H1 (cell line): ENCODE measurements around the gene IZUMO2. TPM values are rescaled to one million over a fixed set of nuclear protein-coding genes. Genes with fewer than 3 reads are reported as not detected.

Experiments used
- ASH2L ChIP-seq: fragments of 200-600, 300-600 bp; sonication (generic); IDR thresholded peaks from one replicate; pipeline ENCODE4 v1.7.1; 2017; ENCODE audit warnings: low read length
- CHD2 ChIP-seq: IDR thresholded peaks from 2 replicates; pipeline ENCODE4 v1.6.1; 2012; ENCODE audit warnings: low read length, improper control_type of control experiment
- CTBP2 ChIP-seq: IDR thresholded peaks from 2 replicates; pipeline ENCODE4 v1.7.0; 2011; ENCODE audit warnings: borderline replicate concordance, mild to moderate bottlenecking, moderate library complexity, mixed read lengths, low read length; ENCODE audit not compliant: insufficient read depth, insufficient read length
- E2F6 ChIP-seq: IDR thresholded peaks from 2 replicates; pipeline ENCODE4 v1.6.1; 2012; ENCODE audit warnings: inconsistent platforms
- JUN ChIP-seq: IDR thresholded peaks from 2 replicates; pipeline ENCODE4 v1.6.1; 2011; ENCODE audit warnings: low read depth, mild to moderate bottlenecking, improper control_type of control experiment, low read length
- KDM4A ChIP-seq: IDR thresholded peaks from one replicate; pipeline ENCODE4 v1.7.1; 2012; ENCODE audit warnings: low read depth, mild to moderate bottlenecking, moderate library complexity, low read length, inconsistent platforms; ENCODE audit not compliant: severe bottlenecking
- KDM5A ChIP-seq: fragments of 200-600 bp; IDR thresholded peaks from 2 replicates; pipeline ENCODE4 v1.7.1; 2012; ENCODE audit warnings: mild to moderate bottlenecking, low read length, inconsistent platforms, mixed read lengths
- RBBP5 ChIP-seq: IDR thresholded peaks from 2 replicates; pipeline ENCODE4 v1.7.1; 2012; ENCODE audit warnings: low read depth, mild to moderate bottlenecking, inconsistent platforms, low read length, moderate library complexity, borderline replicate concordance
- RXRA ChIP-seq: IDR thresholded peaks from 2 replicates; pipeline ENCODE4 v1.6.1; 2011; ENCODE audit warnings: low read depth, mild to moderate bottlenecking, low read length, moderate library complexity; ENCODE audit not compliant: insufficient read depth
- SAP30 ChIP-seq: fragments of 300-600 bp; sonication (generic); IDR thresholded peaks from 2 replicates; pipeline ENCODE4 v1.7.1; 2012; ENCODE audit warnings: low read length, moderate library complexity, mild to moderate bottlenecking, inconsistent platforms; ENCODE audit not compliant: insufficient read depth, insufficient replicate concordance
- SIRT6 ChIP-seq: IDR thresholded peaks from one replicate; pipeline ENCODE4 v1.7.1; 2012; ENCODE audit warnings: low read length, inconsistent platforms
- SP1 ChIP-seq: IDR thresholded peaks from 2 replicates; pipeline ENCODE4 v1.6.1; 2011; ENCODE audit warnings: low read depth, low read length
- SP2 ChIP-seq: IDR thresholded peaks from 2 replicates; pipeline ENCODE4 v1.6.1; 2012; ENCODE audit warnings: mild to moderate bottlenecking, low read length, inconsistent platforms
- SP4 ChIP-seq: IDR thresholded peaks from 2 replicates; pipeline ENCODE4 v1.6.1; 2012; ENCODE audit warnings: low read length, inconsistent platforms
- TCF12 ChIP-seq: IDR thresholded peaks from 2 replicates; pipeline ENCODE4 v1.6.1; 2011; ENCODE audit warnings: low read depth, mild to moderate bottlenecking, low read length
- TEAD4 ChIP-seq: IDR thresholded peaks from 2 replicates; pipeline ENCODE4 v1.6.1; 2012; ENCODE audit warnings: low read depth, low read length, inconsistent platforms, mixed read lengths
- polyA plus RNA-seq, 7 experiments: library from polyadenylated mRNA; depleted of rRNA in 3 of 7; stranded (reverse) in 5 of 7; unstranded in 2 of 7; fragments of >200 nt in 5 of 7; fragments of 200-250 nt in 2 of 7; gene quantifications; 1 replicate in 5 of 7; 2 replicates in 1 of 7; 4 replicates in 1 of 7; pipeline versions ENCODE4 v1.2.1 to v1.2.3, GENCODE V29; 2011 to 2013; ENCODE audit warnings: missing spikeins in 2 of 7, mixed read lengths in 2 of 7
- total RNA-seq: library from RNA; stranded (reverse); fragmentation: NEBNext Ultra II Directional; extraction: Animal tissue kit (Norgen Biotek cat#: 25700); gene quantifications from 2 replicates; pipeline ENCODE4 v1.2.1, GENCODE V29; 2021
- TF ChIP-seq, protein P1 (sequence below), 3 experiments: IDR thresholded peaks; 1 replicate in 2 of 3; 2 replicates in 1 of 3; pipeline versions ENCODE4 v1.5.1 to v1.6.1; 2011; ENCODE audit warnings: low read length in 3 of 3, mild to moderate bottlenecking in 3 of 3, inconsistent platforms in 2 of 3, low read depth in 1 of 3, moderate library complexity in 1 of 3; ENCODE audit not compliant: insufficient read depth in 1 of 3; ENCODE audit errors: control extremely low read depth in 1 of 3
- TF ChIP-seq, protein P2 (sequence below): IDR thresholded peaks from 2 replicates; pipeline ENCODE4 v1.6.1; 2012; ENCODE audit warnings: inconsistent platforms

The IZUMO2 gene
- total and polyA plus RNA-seq, 2 of the 8 experiments (the other 6 are each of a cell fraction or from before 2014, with no cell fraction given) = 1.7 to 1.9 TPM

DNA sequence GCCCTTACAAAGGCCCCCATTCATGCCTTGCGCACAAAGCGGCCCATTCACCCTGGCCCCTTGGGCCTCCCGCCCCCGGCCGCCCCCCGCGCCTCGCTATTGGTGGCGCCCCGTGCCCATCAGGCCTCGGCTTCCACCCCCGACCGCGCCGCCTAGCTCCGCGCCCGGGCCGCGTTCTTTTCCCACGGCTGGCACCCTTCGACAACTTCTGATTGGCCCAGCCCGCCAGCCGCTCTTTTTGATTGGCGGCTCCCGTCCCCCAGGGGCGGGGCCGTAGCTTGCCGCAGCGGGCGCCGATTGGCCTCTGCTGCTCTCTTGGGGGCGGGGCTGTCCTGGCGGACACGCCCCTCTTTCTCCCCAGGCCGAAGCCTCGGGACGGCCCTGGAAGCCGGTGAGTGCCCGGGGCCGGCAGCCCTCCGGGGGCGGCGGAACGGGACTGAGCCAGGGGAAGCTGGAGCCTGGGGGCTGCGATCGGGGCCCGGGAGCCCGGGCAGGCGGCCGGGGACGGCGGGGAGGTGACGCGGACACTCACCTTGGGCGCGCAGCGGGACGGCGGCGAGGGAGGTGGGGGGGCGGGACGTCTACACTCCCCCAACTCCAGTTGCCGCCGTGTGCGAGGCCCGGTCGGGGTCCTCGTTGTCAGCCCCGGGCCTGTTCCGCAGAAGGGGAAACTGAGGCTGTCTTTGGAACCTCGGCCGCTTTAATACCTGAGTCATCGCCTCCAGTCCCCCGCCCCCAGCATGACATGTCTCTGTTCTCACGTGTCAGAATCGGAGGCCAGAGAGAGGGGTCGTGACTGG, 40.4 kb upstream of the IZUMO2 start, which contains the start of gene MYH14 (continued):
- TF ChIP-seq SP1 (peak; percentile 92), KDM5A (no peak), CHD2 (peak; percentile 79), SP2 (peak; percentile 60), TCF12 (no peak), RBBP5 (no peak), RXRA (no peak), KDM4A (peak; percentile 53), ASH2L (peak; percentile 43), JUN (no peak), CTBP2 (no peak), SIRT6 (no peak), SP4 (peak; percentile 97), TEAD4 (no peak), SAP30 (no peak), E2F6 (peak; percentile 49)
- TF ChIP-seq, protein P1, sequence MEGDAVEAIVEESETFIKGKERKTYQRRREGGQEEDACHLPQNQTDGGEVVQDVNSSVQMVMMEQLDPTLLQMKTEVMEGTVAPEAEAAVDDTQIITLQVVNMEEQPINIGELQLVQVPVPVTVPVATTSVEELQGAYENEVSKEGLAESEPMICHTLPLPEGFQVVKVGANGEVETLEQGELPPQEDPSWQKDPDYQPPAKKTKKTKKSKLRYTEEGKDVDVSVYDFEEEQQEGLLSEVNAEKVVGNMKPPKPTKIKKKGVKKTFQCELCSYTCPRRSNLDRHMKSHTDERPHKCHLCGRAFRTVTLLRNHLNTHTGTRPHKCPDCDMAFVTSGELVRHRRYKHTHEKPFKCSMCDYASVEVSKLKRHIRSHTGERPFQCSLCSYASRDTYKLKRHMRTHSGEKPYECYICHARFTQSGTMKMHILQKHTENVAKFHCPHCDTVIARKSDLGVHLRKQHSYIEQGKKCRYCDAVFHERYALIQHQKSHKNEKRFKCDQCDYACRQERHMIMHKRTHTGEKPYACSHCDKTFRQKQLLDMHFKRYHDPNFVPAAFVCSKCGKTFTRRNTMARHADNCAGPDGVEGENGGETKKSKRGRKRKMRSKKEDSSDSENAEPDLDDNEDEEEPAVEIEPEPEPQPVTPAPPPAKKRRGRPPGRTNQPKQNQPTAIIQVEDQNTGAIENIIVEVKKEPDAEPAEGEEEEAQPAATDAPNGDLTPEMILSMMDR (IDR thresholded peaks at IDR 0.05; ENCODE audit: control extremely low read depth in 1 of 3, insufficient read depth in 1 of 3, low read depth in 1 of 3, low read length in 3 of 3) = no peak
- TF ChIP-seq, protein P2, sequence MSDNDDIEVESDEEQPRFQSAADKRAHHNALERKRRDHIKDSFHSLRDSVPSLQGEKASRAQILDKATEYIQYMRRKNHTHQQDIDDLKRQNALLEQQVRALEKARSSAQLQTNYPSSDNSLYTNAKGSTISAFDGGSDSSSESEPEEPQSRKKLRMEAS = no peak
